Ovary (tissue), 9 donors: ENCODE data around the gene DMXL2. TPM values are rescaled to one million over a fixed set of nuclear protein-coding genes. Genes with fewer than 3 reads are reported as not detected.

Experiments used
- DNase-seq, 5 donors: peaks; one replicate each; pipeline ENCODE4 v3.0.0-alpha.2; 2019 to 2020
- H3K27ac ChIP-seq, 2 donors: fragments of 200-600 bp; one replicate each; pipeline versions ENCODE4 v1.5.1 to v1.8.0; 2019 to 2022
- H3K27me3 ChIP-seq: fragments of 200-600 bp; one replicate; pipeline ENCODE4 v1.8.0; 2022
- H3K36me3 ChIP-seq: fragments of 200-600 bp; sonication (generic); one replicate; pipeline ENCODE4 v1.5.1; 2019
- H3K4me1 ChIP-seq: one replicate; pipeline ENCODE4 v1.8.1; 2013; ENCODE audit warnings: mild to moderate bottlenecking, moderate library complexity; ENCODE audit not compliant: insufficient read depth
- H3K4me3 ChIP-seq: fragments of 200-600 bp; sonication (generic); one replicate; pipeline ENCODE4 v1.5.1; 2017
- H3K9me3 ChIP-seq, 2 donors: fragments of 200-600 bp in 1 of 2; sonication (generic) in 1 of 2; one replicate each; pipeline versions ENCODE4 v1.5.1 to v1.8.1; 2013 to 2019; ENCODE audit warnings: mild to moderate bottlenecking in 1 of 2, moderate library complexity in 1 of 2
- CTCF ChIP-seq, 3 donors: fragments of 450-650 bp in 2 of 3; fragments of 200-600 bp in 1 of 3; IDR thresholded peaks; one replicate each; pipeline versions ENCODE4 v1.5.1 to v1.8.0; 2016 to 2022; ENCODE audit warnings: antibody characterized with exemption in 3 of 3, mild to moderate bottlenecking in 1 of 3
- EP300 ChIP-seq: sonication (generic); formaldehyde crosslinking; IDR thresholded peaks from one replicate; pipeline ENCODE4 v1.6.1; 2017; ENCODE audit warnings: antibody characterized with exemption
- POLR2A ChIP-seq: fragments of 450-650 bp; IDR thresholded peaks from one replicate; pipeline ENCODE4 v1.6.1; 2017; ENCODE audit warnings: antibody characterized with exemption, mild to moderate bottlenecking, moderate library complexity
- WGBS, 3 donors: extraction: QIAGEN DNeasy Blood & Tissue Kit in 1 of 3; methylation state at CpG; one replicate each; pipeline versions ENCODE4 v1.1.5 to v1.1.7; 2013 to 2017; 5-methylcytosine and 5-hydroxymethylcytosine counted together
- intact Hi-C, 4 donors: fragments of 100-400 bp; cut with DNase I; formaldehyde crosslinking; loops; one replicate each; pipeline versions ENCODE4 v1.11.0 to v1.15.1; 2022 to 2023
- polyA plus RNA-seq, 2 donors: library from polyadenylated mRNA; stranded (reverse); fragments of 200-250 nt in 1 of 2; fragments of 350-450 nt in 1 of 2; fragmentation: Illumina TruSeq in 1 of 2; extraction: RNeasy Lipid Tissue Mini Kit (QIAGEN cat#74804) in 1 of 2; gene quantifications; one replicate each; pipeline ENCODE4 v1.2.3, GENCODE V29; 2013 to 2014
- total RNA-seq, 7 donors: library from RNA; depleted of rRNA in 2 of 7; stranded (reverse); fragments of >200 nt in 2 of 7; fragmentation: NEBNext Ultra II Directional in 3 of 7; extraction: Animal tissue kit (Norgen Biotek cat#: 25700) in 3 of 7; gene quantifications; one replicate each; pipeline versions ENCODE4 v1.1.0 to v1.2.4, GENCODE V29; 2016 to 2023
- donor health status: DM: no; HTN: no; CAD: no; lungs with moderate emphysema.
- donor health status: DM: no; HTN: no; CAD: no.
- donor health status: Bipolar disorder and iron deficiency.
- donor health status: DM: yes; HTN: yes; CAD: no.
- donor health status: DM: no; HTN: no; CAD: no.
- donor health status: DM: yes; HTN: yes; CAD: no.

DMXL2 gene
- total and polyA plus RNA-seq, 9 donors = 9.1 to 28.5 (median 16.1) TPM

- Histone ChIP-seq H3K4me3 (no peak overlapping the region), H3K27ac (no peak overlapping the region), H3K36me3 (no peaks in the 10 kb centered on the region), H3K27me3 (no peaks in the 10 kb centered on the region), H3K4me1 (no peaks in the 10 kb centered on the region), H3K9me3 (no peaks in the 10 kb centered on the region)
- DNase-seq = no peak
- 14 to 31% (median 28%) methylated on average over 1 of the region's 1 CpG for WGBS, 3 donors
- TF ChIP-seq CTCF (IDR thresholded peaks at IDR 0.05) (no peak), POLR2A (no peak), EP300 (no peak)
- intact Hi-C loops = no loop called here
These were observed 85.5 kb downstream of the DMXL2 start for GRCh38 chr15:51536965-51537574.

- TF ChIP-seq CTCF (IDR thresholded peaks at IDR 0.05) (no peak), POLR2A (no peak), EP300 (no peak)
- Histone ChIP-seq H3K27ac (no peak overlapping the region), H3K4me3 (no peak overlapping the region), H3K9me3 (no peaks in the 10 kb centered on the region), H3K36me3 (no peaks in the 10 kb centered on the region), H3K27me3 (no peaks in the 10 kb centered on the region), H3K4me1 (no peaks in the 10 kb centered on the region)
- intact Hi-C loops = no loop called here
- whole genome bisulfite sequencing, 3 donors = 91 to 94% (median 93%) methylated on average over 4 of the region's 4 CpGs
- no peak for DNase-seq
These were observed 88.7 kb downstream of the DMXL2 start for GRCh38 chr15:51533672-51534398.

- no peak overlapping the region for H3K27ac ChIP-seq
- no peaks in the 10 kb centered on the region for H3K27me3 ChIP-seq
- H3K36me3 ChIP-seq = no peaks in the 10 kb centered on the region
- no peak for DNase-seq
- TF ChIP-seq EP300 (no peak), CTCF (IDR thresholded peaks at IDR 0.05) (no peak), POLR2A (no peak)
- H3K4me3 ChIP-seq = no peak overlapping the region
- intact Hi-C loops = no loop called here
- 96 to 98% (median 96%) methylated on average over 5 of the region's 5 CpGs for WGBS, 3 donors
- no peaks in the 10 kb centered on the region for H3K4me1 ChIP-seq
- peaks cover 0 to 5% of the 10 kb centered on the region in 2 donors for H3K9me3 ChIP-seq
These were observed 95.6 kb downstream of the DMXL2 start for GRCh38 chr15:51526955-51527354.

GRCh38 chr15:51524376-51524775 is 98.2 kb downstream of the DMXL2 start:
- Histone ChIP-seq H3K36me3 (no peaks in the 10 kb centered on the region), H3K4me3 (no peak overlapping the region), H3K27ac (no peak overlapping the region), H3K27me3 (no peaks in the 10 kb centered on the region), H3K4me1 (no peaks in the 10 kb centered on the region), H3K9me3 (peaks cover 0 to 5% of the 10 kb centered on the region in 2 donors)
- intact Hi-C loops = no loop called here
- DNase-seq = no peak
- TF ChIP-seq CTCF (IDR thresholded peaks at IDR 0.05) (no peak), POLR2A (no peak), EP300 (no peak)
- 95 to 98% (median 95%) methylated on average over 5 of the region's 5 CpGs for WGBS, 3 donors
